Measurements from ENCODE around the gene IGSF11. TPM values are rescaled to one million over a fixed set of nuclear protein-coding genes. Genes with fewer than 3 reads are reported as not detected.
A peak's percentile ranks its signal among the peaks of the same experiment; 100 is the strongest.

The IGSF11 gene
- total RNA-seq, 1 donor from 2014 or later: 1.1 TPM

- FAIRE-seq (no peak), DNase-seq (ENCODE audit: low read depth) (no peak)
- H3K36me3 ChIP-seq (ENCODE audit: control insufficient read depth, insufficient read depth, low read length): no peaks in the 10 kb centered on the region
- TF ChIP-seq CTCF (IDR thresholded peaks at IDR 0.05; ENCODE audit: insufficient read depth, low read length, severe bottlenecking): no peak
- H3K4me3 ChIP-seq (ENCODE audit: low read depth, low read length): no peak overlapping the region
- no peaks in the 10 kb centered on the region for H3K27me3 ChIP-seq (ENCODE audit: control insufficient read depth, insufficient read depth, low read length)
Measured at GRCh38 chr3:118968640-118969039, 66.0 kb downstream of the IGSF11 start.

DNA sequence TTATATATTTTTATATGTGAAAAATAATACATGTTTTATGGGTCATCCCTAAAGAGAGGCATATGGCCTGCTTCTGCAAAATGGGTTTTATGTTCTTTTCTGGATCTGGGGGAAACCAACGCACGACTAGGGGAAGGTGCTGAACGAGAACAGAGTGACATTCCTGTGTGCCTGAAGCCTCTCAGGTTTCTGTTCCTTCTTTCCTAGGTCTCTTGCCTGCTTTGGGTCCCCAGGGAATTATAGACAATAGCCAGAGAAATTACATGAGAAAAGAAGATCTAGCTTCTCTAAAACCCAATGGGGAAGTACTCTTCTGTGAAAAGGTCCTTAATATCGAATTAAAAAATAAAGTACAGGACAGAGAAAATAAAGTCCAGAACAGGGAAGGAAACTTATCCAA is 66.5 kb downstream of the IGSF11 start:
- H3K36me3 ChIP-seq (ENCODE audit: control insufficient read depth, insufficient read depth, low read length): no peaks in the 10 kb centered on the region
- no peak overlapping the region for H3K4me3 ChIP-seq (ENCODE audit: low read depth, low read length)
- no peak for FAIRE-seq
- H3K27me3 ChIP-seq (ENCODE audit: control insufficient read depth, insufficient read depth, low read length): no peaks in the 10 kb centered on the region
- no peak for TF ChIP-seq CTCF (IDR thresholded peaks at IDR 0.05; ENCODE audit: insufficient read depth, low read length, severe bottlenecking)
- no peak for DNase-seq (ENCODE audit: low read depth)

- no peaks in the 10 kb centered on the region for H3K36me3 ChIP-seq (ENCODE audit: control insufficient read depth, insufficient read depth, low read length)
- no peak overlapping the region for H3K4me3 ChIP-seq (ENCODE audit: low read depth, low read length)
- FAIRE-seq (no peak), DNase-seq (ENCODE audit: low read depth) (no peak)
- TF ChIP-seq CTCF (IDR thresholded peaks at IDR 0.05; ENCODE audit: insufficient read depth, low read length, severe bottlenecking): no peak
- H3K27me3 ChIP-seq (ENCODE audit: control insufficient read depth, insufficient read depth, low read length): no peaks in the 10 kb centered on the region
Measured at GRCh38 chr3:118966700-118967099, 67.9 kb downstream of the IGSF11 start.

DNA sequence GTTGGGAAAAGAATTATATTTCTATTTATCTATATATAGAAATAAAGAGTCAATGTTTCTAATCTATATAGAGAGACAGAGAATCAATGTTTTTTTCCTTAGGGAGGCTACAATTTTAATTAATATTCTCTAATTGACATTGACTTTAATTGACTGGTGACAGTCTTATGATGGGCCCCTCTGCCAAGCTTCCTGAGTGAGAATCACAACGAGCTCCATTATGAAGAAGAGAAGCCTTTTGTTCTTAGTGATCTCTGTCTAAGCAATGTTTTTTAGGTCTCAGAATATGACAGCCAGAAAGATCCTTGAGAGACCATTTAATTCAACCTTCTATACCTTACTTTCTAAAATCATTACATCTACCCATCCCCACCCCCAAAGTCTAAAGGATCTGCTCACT is 70.9 kb downstream of the IGSF11 start:
- Histone ChIP-seq H3K4me3 (ENCODE audit: low read depth, low read length) (no peak overlapping the region), H3K36me3 (ENCODE audit: control insufficient read depth, insufficient read depth, low read length) (no peaks in the 10 kb centered on the region), H3K27me3 (ENCODE audit: control insufficient read depth, insufficient read depth, low read length) (no peaks in the 10 kb centered on the region)
- no peak for TF ChIP-seq CTCF (IDR thresholded peaks at IDR 0.05; ENCODE audit: insufficient read depth, low read length, severe bottlenecking)
- DNase-seq (ENCODE audit: low read depth) (no peak), FAIRE-seq (no peak)

DNA sequence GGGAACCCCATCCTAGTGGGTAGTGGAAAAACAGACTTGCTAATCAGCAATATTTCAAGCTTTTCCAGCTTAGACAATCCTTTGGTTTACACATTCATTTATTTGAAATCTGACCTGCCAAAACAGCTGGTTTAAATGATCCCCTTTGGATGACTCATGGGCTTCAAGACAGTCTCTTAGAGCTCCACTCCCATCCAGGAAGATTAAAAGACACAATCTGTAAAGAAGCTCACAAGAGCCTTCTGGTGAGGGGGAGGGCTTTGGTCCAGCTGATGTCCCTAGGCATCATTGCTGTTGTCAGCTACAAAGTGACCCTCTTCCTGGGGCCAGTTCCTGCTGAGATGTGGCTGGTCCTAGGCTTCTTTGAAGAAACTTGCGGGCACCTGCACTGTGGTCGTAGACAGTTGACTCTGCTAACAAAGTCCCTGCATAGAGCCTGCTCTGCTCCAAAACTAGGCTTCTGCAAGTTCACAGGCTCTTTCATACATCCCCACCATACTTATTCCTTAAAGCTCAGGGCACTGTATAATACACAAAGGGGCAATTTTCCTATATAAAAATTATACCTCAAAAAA is 73.7 kb downstream of the IGSF11 start:
- no peaks in the 10 kb centered on the region for H3K36me3 ChIP-seq (ENCODE audit: control insufficient read depth, insufficient read depth, low read length)
- no peaks in the 10 kb centered on the region for H3K27me3 ChIP-seq (ENCODE audit: control insufficient read depth, insufficient read depth, low read length)
- no peak for FAIRE-seq
- no peak overlapping the region for H3K4me3 ChIP-seq (ENCODE audit: low read depth, low read length)
- no peak for TF ChIP-seq CTCF (IDR thresholded peaks at IDR 0.05; ENCODE audit: insufficient read depth, low read length, severe bottlenecking)
- peak; percentile 35 for DNase-seq (ENCODE audit: low read depth)

GRCh38 chr3:118955914-118956556 is 78.6 kb downstream of the IGSF11 start:
- FAIRE-seq: no peak
- Histone ChIP-seq H3K4me3 (ENCODE audit: low read depth, low read length) (no peak overlapping the region), H3K27me3 (ENCODE audit: control insufficient read depth, insufficient read depth, low read length) (no peaks in the 10 kb centered on the region), H3K36me3 (ENCODE audit: control insufficient read depth, insufficient read depth, low read length) (no peaks in the 10 kb centered on the region)
- DNase-seq (ENCODE audit: low read depth): no peak
- no peak for TF ChIP-seq CTCF (IDR thresholded peaks at IDR 0.05; ENCODE audit: insufficient read depth, low read length, severe bottlenecking)

All from bronchial epithelial cell (primary cell).